ENCODE data around the gene PRDM16. TPM values are rescaled to one million over a fixed set of nuclear protein-coding genes. Genes with fewer than 3 reads are reported as not detected.
A peak's percentile ranks its signal among the peaks of the same experiment; 100 is the strongest.

Gene PRDM16
- total and polyA plus RNA-seq, 2 experiments from 2014 or later, result 41.8 to 55.8 TPM

- peak overlapping the region; percentile 99 for H3K27ac ChIP-seq
- no peak for TF ChIP-seq CTCF (IDR thresholded peaks at IDR 0.05; ENCODE audit: low read depth, low read length)
- H3K4me3 ChIP-seq, result no peak overlapping the region
- no peak for DNase-seq (ENCODE audit: low read depth in 1 of 2, low spot score in 1 of 2)
- no peaks in the 10 kb centered on the region for H3K27me3 ChIP-seq
- no peaks in the 10 kb centered on the region for H3K9me3 ChIP-seq (ENCODE audit: low read depth)
- H3K4me1 ChIP-seq (ENCODE audit: low read depth), result peaks cover 52% of the 10 kb centered on the region
- H3K36me3 ChIP-seq, result no peaks in the 10 kb centered on the region
Measured at GRCh38 chr1:3346478-3346877, 277.5 kb downstream of the PRDM16 start.

- H3K27me3 ChIP-seq, result no peaks in the 10 kb centered on the region
- TF ChIP-seq CTCF (IDR thresholded peaks at IDR 0.05; ENCODE audit: low read depth, low read length), result no peak
- no peak for DNase-seq (ENCODE audit: low read depth in 1 of 2, low spot score in 1 of 2)
Measured at GRCh38 chr1:3347257-3348020, 278.4 kb downstream of the PRDM16 start.

GRCh38 chr1:3348196-3348865 lies 279.3 kb downstream of the PRDM16 start:
- Histone ChIP-seq H3K4me1 (ENCODE audit: low read depth) (peaks cover 69% of the 10 kb centered on the region), H3K36me3 (no peaks in the 10 kb centered on the region), H3K9me3 (ENCODE audit: low read depth) (no peaks in the 10 kb centered on the region), H3K27ac (peak overlapping the region; percentile 99), H3K27me3 (no peaks in the 10 kb centered on the region), H3K4me3 (no peak overlapping the region)
- TF ChIP-seq CTCF (IDR thresholded peaks at IDR 0.05; ENCODE audit: low read depth, low read length), result no peak
- peak in 1 of 2 donors; percentile 59 for DNase-seq (ENCODE audit: low read depth in 1 of 2, low spot score in 1 of 2)

More at GRCh38 chr1:3347257-3348020, 278.4 kb downstream of the PRDM16 start:
- Histone ChIP-seq H3K9me3 (ENCODE audit: low read depth) (no peaks in the 10 kb centered on the region), H3K4me3 (no peak overlapping the region), H3K27ac (peak overlapping the region; percentile 99), H3K4me1 (ENCODE audit: low read depth) (peaks cover 60% of the 10 kb centered on the region), H3K36me3 (no peaks in the 10 kb centered on the region)

- H3K36me3 ChIP-seq, result no peaks in the 10 kb centered on the region
- H3K27ac ChIP-seq, result peak overlapping the region; percentile 99
- peaks cover 73% of the 10 kb centered on the region for H3K4me1 ChIP-seq (ENCODE audit: low read depth)
- peak; percentile 47 for TF ChIP-seq CTCF (IDR thresholded peaks at IDR 0.05; ENCODE audit: low read depth, low read length)
- H3K4me3 ChIP-seq, result no peak overlapping the region
- peak; percentile 42 to 96 for DNase-seq (ENCODE audit: low read depth in 1 of 2, low spot score in 1 of 2)
- no peaks in the 10 kb centered on the region for H3K9me3 ChIP-seq (ENCODE audit: low read depth)
- no peaks in the 10 kb centered on the region for H3K27me3 ChIP-seq
Measured at GRCh38 chr1:3349161-3349967, 280.4 kb downstream of the PRDM16 start.

- Histone ChIP-seq H3K36me3 (no peaks in the 10 kb centered on the region), H3K4me3 (no peak overlapping the region), H3K27me3 (no peaks in the 10 kb centered on the region), H3K4me1 (ENCODE audit: low read depth) (peaks cover 79% of the 10 kb centered on the region), H3K9me3 (ENCODE audit: low read depth) (no peaks in the 10 kb centered on the region), H3K27ac (peak overlapping the region; percentile 99)
- no peak for DNase-seq (ENCODE audit: low read depth in 1 of 2, low spot score in 1 of 2)
- TF ChIP-seq CTCF (IDR thresholded peaks at IDR 0.05; ENCODE audit: low read depth, low read length), result no peak
Measured at GRCh38 chr1:3349968-3350299, 280.9 kb downstream of the PRDM16 start.

Measured in cardiac muscle cell (in vitro differentiated cells and primary cell).